ENCODE measurements around the gene INPP5D. TPM values are rescaled to one million over a fixed set of nuclear protein-coding genes. Genes with fewer than 3 reads are reported as not detected.

The INPP5D gene
- polyA plus RNA-seq, 2 of the 4 experiments (the other 2 are of a cell fraction), result 0.26 to 0.53 TPM

GRCh38 chr2:233252227-233252626 is 192.1 kb downstream of the INPP5D start:
- POLR2A ChIA-PET, result no interaction called here

GRCh38 chr2:233255151-233255550 is 195.0 kb downstream of the INPP5D start:
- POLR2A ChIA-PET, result no interaction called here
- no peak for ATAC-seq
- DNase-seq (ENCODE audit: low read depth in 1 of 2, low spot score in 1 of 2), result no peak
- no peak for FAIRE-seq
- WGBS (ENCODE audit: missing lambda C conversion rate), result 90% methylated on average over 11 of the region's 11 CpGs
- H3K27ac ChIP-seq, result no peak overlapping the region
- peak overlapping the region; percentile 85 for H3K4me2 ChIP-seq
- no peak overlapping the region for H3K4me3 ChIP-seq
- CTCF ChIA-PET, result interaction anchor here (2.0 to 5.8 kb wide), 2 partner anchors 8 to 379 kb away, joined by 4 to 49 read pairs; no protein-coding TSS in a partner anchor
- H3K4me1 ChIP-seq, result peaks cover 42% of the 10 kb centered on the region
- TF ChIP-seq ELK1 (IDR thresholded peaks at IDR 0.05; ENCODE audit: low read depth, low read length) (no peak), HMGXB4 (CRISPR knock-in tag; IDR thresholded peaks at IDR 0.05; ENCODE audit: borderline replicate concordance) (no peak), SMC3 (IDR thresholded peaks at IDR 0.05) (no peak), ESRRA (IDR thresholded peaks at IDR 0.05; ENCODE audit: borderline replicate concordance, low read length) (no peak), HES2 (IDR thresholded peaks at IDR 0.05) (no peak), E2F6 (IDR thresholded peaks at IDR 0.05; ENCODE audit: borderline replicate concordance, low read depth) (no peak), RARB (CRISPR knock-in tag; IDR thresholded peaks at IDR 0.05) (no peak), PHF8 (IDR thresholded peaks at IDR 0.05; ENCODE audit: borderline replicate concordance, low read depth) (no peak), HOXA7 (CRISPR knock-in tag; IDR thresholded peaks at IDR 0.05) (no peak), HEYL (CRISPR knock-in tag; IDR thresholded peaks at IDR 0.05) (no peak)
- TF ChIP-seq, protein P1, sequence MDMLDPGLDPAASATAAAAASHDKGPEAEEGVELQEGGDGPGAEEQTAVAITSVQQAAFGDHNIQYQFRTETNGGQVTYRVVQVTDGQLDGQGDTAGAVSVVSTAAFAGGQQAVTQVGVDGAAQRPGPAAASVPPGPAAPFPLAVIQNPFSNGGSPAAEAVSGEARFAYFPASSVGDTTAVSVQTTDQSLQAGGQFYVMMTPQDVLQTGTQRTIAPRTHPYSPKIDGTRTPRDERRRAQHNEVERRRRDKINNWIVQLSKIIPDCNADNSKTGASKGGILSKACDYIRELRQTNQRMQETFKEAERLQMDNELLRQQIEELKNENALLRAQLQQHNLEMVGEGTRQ (IDR thresholded peaks at IDR 0.05), result no peak
- no peaks in the 10 kb centered on the region for H3K9me3 ChIP-seq

More at GRCh38 chr2:233252227-233252626, 192.1 kb downstream of the INPP5D start:
- no peak for TF ChIP-seq FOSL2 (IDR thresholded peaks at IDR 0.05)
- TF ChIP-seq FOSL2 (CRISPR knock-in tag; IDR thresholded peaks at IDR 0.05), result no peak
- TF ChIP-seq KDM5A (IDR thresholded peaks at IDR 0.05), result no peak
- no peak for TF ChIP-seq RCOR1 (IDR thresholded peaks at IDR 0.05; ENCODE audit: low read depth, low read length)
- no peak for TF ChIP-seq RARB (CRISPR knock-in tag; IDR thresholded peaks at IDR 0.05)
- TF ChIP-seq EHMT2 (IDR thresholded peaks at IDR 0.05; ENCODE audit: low read depth), result no peak
- TF ChIP-seq MAFK (IDR thresholded peaks at IDR 0.05; ENCODE audit: partially characterized antibody), result no peak
- no peak for TF ChIP-seq E2F6 (IDR thresholded peaks at IDR 0.05; ENCODE audit: borderline replicate concordance, low read depth)
- no peak for TF ChIP-seq FOXS1 (CRISPR knock-in tag; IDR thresholded peaks at IDR 0.05)
- TF ChIP-seq HDAC2 (IDR thresholded peaks at IDR 0.05), result no peak
- TF ChIP-seq HOXB5 (CRISPR knock-in tag; IDR thresholded peaks at IDR 0.05), result no peak
- no peak for TF ChIP-seq NFE2L2 (conservative IDR thresholded peaks at IDR 0.05; ENCODE audit: low read length)
- TF ChIP-seq, protein P2, sequence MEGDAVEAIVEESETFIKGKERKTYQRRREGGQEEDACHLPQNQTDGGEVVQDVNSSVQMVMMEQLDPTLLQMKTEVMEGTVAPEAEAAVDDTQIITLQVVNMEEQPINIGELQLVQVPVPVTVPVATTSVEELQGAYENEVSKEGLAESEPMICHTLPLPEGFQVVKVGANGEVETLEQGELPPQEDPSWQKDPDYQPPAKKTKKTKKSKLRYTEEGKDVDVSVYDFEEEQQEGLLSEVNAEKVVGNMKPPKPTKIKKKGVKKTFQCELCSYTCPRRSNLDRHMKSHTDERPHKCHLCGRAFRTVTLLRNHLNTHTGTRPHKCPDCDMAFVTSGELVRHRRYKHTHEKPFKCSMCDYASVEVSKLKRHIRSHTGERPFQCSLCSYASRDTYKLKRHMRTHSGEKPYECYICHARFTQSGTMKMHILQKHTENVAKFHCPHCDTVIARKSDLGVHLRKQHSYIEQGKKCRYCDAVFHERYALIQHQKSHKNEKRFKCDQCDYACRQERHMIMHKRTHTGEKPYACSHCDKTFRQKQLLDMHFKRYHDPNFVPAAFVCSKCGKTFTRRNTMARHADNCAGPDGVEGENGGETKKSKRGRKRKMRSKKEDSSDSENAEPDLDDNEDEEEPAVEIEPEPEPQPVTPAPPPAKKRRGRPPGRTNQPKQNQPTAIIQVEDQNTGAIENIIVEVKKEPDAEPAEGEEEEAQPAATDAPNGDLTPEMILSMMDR (IDR thresholded peaks at IDR 0.05), result no peak
- no peak for TF ChIP-seq CEBPB (IDR thresholded peaks at IDR 0.05)
- no peak for TF ChIP-seq MYC (IDR thresholded peaks at IDR 0.05; ENCODE audit: borderline replicate concordance, low read length)
- DNase-seq (ENCODE audit: low read depth in 1 of 2, low spot score in 1 of 2), result no peak
- peak overlapping the region; percentile 95 for H3K4me3 ChIP-seq
- H3K27ac ChIP-seq, result peak overlapping the region; percentile 91 to 99
- H3K4me2 ChIP-seq, result peak overlapping the region; percentile 85
- H3K4me1 ChIP-seq, result peaks cover 49% of the 10 kb centered on the region
- peak in 1 of 2 experiments; percentile 4; a peak in 1 of 6 replicates for ATAC-seq
- CTCF ChIA-PET, result interaction anchor here (1.0 to 5.8 kb wide), 12 partner anchors 11 to 581 kb away, joined by 3 to 49 read pairs (median 10); no protein-coding TSS in a partner anchor
- no peaks in the 10 kb centered on the region for H3K9me3 ChIP-seq
- WGBS (ENCODE audit: missing lambda C conversion rate), result 4% methylated on average over 18 of the region's 18 CpGs
- FAIRE-seq, result no peak

Data from A549 (cell line).